HCT116 (cell line): ENCODE measurements around the gene KHSRP. TPM values are rescaled to one million over a fixed set of nuclear protein-coding genes. Genes with fewer than 3 reads are reported as not detected.

ENCODE experiments used
- ATAC-seq: fragments of 200-7000 bp; cut with Tn5 transposase; 2 replicates; pipeline ENCODE4 v1.9.1; 2020; ENCODE audit warnings: mild to moderate bottlenecking, moderate library complexity
- BruUV-seq: library from RNA; stranded (reverse); fragments of 400-500 nt; replicated peaks from 2 replicates; lab custom pipeline; 2021; lab: Mats Ljungman, UMichigan
- CTCF ChIA-PET: fragments of 300-600 bp; sonication (Branson Sonifier 250); formaldehyde crosslinking; loops from one replicate; lab custom pipeline; 2021; ENCODE audit warnings: antibody characterized with exemption; lab: Charles Lee
- POLR2A ChIA-PET: fragments of 300-600, 350-600 bp; sonication (Branson Sonifier 250); formaldehyde crosslinking; loops from one replicate; lab custom pipeline; 2021; ENCODE audit warnings: antibody characterized with exemption; lab: Charles Lee
- RAD21 ChIA-PET, 2 experiments: fragments of 300-600 bp; sonication (Branson Sonifier 250); formaldehyde crosslinking; loops; one replicate each; lab custom pipeline; 2023; ENCODE audit warnings: low total read pairs in 2 of 2; ENCODE audit not compliant: uncharacterized antibody in 2 of 2, unreplicated experiment in 2 of 2, low non-redundant PET in 1 of 2; lab: Charles Lee
- DNase-seq: peaks from one replicate; pipeline ENCODE4 v3.0.0-alpha.2; 2010; ENCODE audit warnings: low read depth, low spot score
- H2AFZ ChIP-seq: fragments of 200-600 bp; shearing (Covaris generic), sonication (generic); 2 replicates; pipeline ENCODE4 v1.6.1; 2017; ENCODE audit warnings: low read depth, mixed run types, mixed read lengths, antibody characterized with exemption, low read length; ENCODE audit not compliant: poor library complexity, severe bottlenecking
- H3K27ac ChIP-seq: 2 replicates; pipeline ENCODE4 v1.5.1; 2012; ENCODE audit warnings: low read depth, low read length
- H3K27me3 ChIP-seq: fragments of 200-600 bp; sonication (generic); 2 replicates; pipeline ENCODE4 v1.6.1; 2016; ENCODE audit warnings: mixed run types, low read length, mixed read lengths; ENCODE audit not compliant: insufficient read depth
- H3K36me3 ChIP-seq, 2 experiments: fragments of 200-500 bp in 1 of 2; fragments of 200-600 bp in 1 of 2; sonication (Bioruptor generic) in 1 of 2; sonication (generic) in 1 of 2; 2 replicates each; pipeline versions ENCODE4 v1.5.1 to v1.6.1; 2014 to 2016; ENCODE audit warnings: low read length in 2 of 2, inconsistent platforms in 1 of 2, mixed read lengths in 1 of 2, mixed run types in 1 of 2; ENCODE audit not compliant: insufficient read depth in 2 of 2, control insufficient read depth in 1 of 2
- H3K4me1 ChIP-seq, 2 experiments: fragments of 200-600 bp in 1 of 2; sonication (generic) in 1 of 2; 2 replicates each; pipeline versions ENCODE4 v1.5.1 to v1.6.1; 2012 to 2017; ENCODE audit warnings: low read length in 2 of 2, inconsistent platforms in 1 of 2, mild to moderate bottlenecking in 1 of 2, mixed read lengths in 1 of 2, mixed run types in 1 of 2, moderate library complexity in 1 of 2; ENCODE audit not compliant: insufficient read depth in 2 of 2, control insufficient read depth in 1 of 2
- H3K4me2 ChIP-seq: fragments of 200-600 bp; sonication (generic); 2 replicates; pipeline ENCODE4 v1.6.1; 2017; ENCODE audit warnings: mixed run types, low read length, mixed read lengths
- H3K4me3 ChIP-seq, 2 experiments: fragments of 200-600 bp in 1 of 2; sonication (generic) in 1 of 2; replicated peaks in 1 of 2; 2 replicates each; pipeline ENCODE4 v1.5.1; 2011 to 2016; ENCODE audit warnings: low read length in 2 of 2, control low read depth in 1 of 2, low read depth in 1 of 2, mild to moderate bottlenecking in 1 of 2, mixed read lengths in 1 of 2, mixed run types in 1 of 2
- H3K79me2 ChIP-seq: fragments of 200-600 bp; sonication (generic); 2 replicates; pipeline ENCODE4 v1.6.1; 2017; ENCODE audit warnings: mild to moderate bottlenecking, mixed run types, low read length, moderate library complexity, mixed read lengths; ENCODE audit not compliant: insufficient read depth
- H3K9ac ChIP-seq: fragments of 200-600 bp; sonication (generic); 2 replicates; pipeline ENCODE4 v1.6.1; 2016; ENCODE audit warnings: low read length, mixed read lengths
- H3K9me2 ChIP-seq: fragments of 200-600 bp; sonication (generic), shearing (Covaris generic); 2 replicates; pipeline ENCODE4 v1.6.1; 2017; ENCODE audit warnings: mixed run types, mild to moderate bottlenecking, moderate library complexity; ENCODE audit not compliant: insufficient read depth
- H3K9me3 ChIP-seq, 2 experiments: fragments of 200-500 bp in 1 of 2; fragments of 200-600 bp in 1 of 2; sonication (Bioruptor generic) in 1 of 2; sonication (generic) in 1 of 2; 2 replicates each; pipeline ENCODE4 v1.6.1; 2014 to 2017; ENCODE audit warnings: low read length in 2 of 2, mixed read lengths in 2 of 2, inconsistent platforms in 1 of 2, low read depth in 1 of 2, mild to moderate bottlenecking in 1 of 2, mixed run types in 1 of 2, moderate library complexity in 1 of 2; ENCODE audit not compliant: control insufficient read depth in 1 of 2, insufficient read depth in 1 of 2
- H4K20me1 ChIP-seq: fragments of 200-600 bp; sonication (generic), shearing (Covaris generic); 2 replicates; pipeline ENCODE4 v1.6.1; 2017; ENCODE audit warnings: mixed run types, mild to moderate bottlenecking, moderate library complexity; ENCODE audit not compliant: insufficient read depth
- CBX3 ChIP-seq: IDR thresholded peaks from 2 replicates; pipeline ENCODE4 v1.6.1; 2012; ENCODE audit warnings: low read depth
- CEBPB ChIP-seq: IDR thresholded peaks from 2 replicates; pipeline ENCODE4 v1.6.1; 2012; ENCODE audit warnings: low read depth
- ELF1 ChIP-seq: IDR thresholded peaks from 2 replicates; pipeline ENCODE4 v1.6.1; 2012; ENCODE audit warnings: low read depth, borderline replicate concordance
- EZH2 ChIP-seq: fragments of 200-600 bp; sonication (generic); IDR thresholded peaks from 2 replicates; pipeline ENCODE4 v1.6.1; 2017; ENCODE audit warnings: antibody characterized with exemption, mixed run types
- EZH2phosphoT487 ChIP-seq: fragments of 200-600 bp; IDR thresholded peaks from 2 replicates; pipeline ENCODE4 v1.6.1; 2018; ENCODE audit warnings: antibody characterized with exemption, borderline replicate concordance
- FOSL1 ChIP-seq: IDR thresholded peaks from 2 replicates; pipeline ENCODE4 v1.6.1; 2012; ENCODE audit warnings: low read depth
- JUND ChIP-seq: IDR thresholded peaks from 2 replicates; pipeline ENCODE4 v1.6.1; 2012
- POLR2A ChIP-seq: IDR thresholded peaks from 2 replicates; pipeline ENCODE4 v1.7.0; 2011; ENCODE audit warnings: borderline replicate concordance; ENCODE audit not compliant: insufficient read depth, insufficient read length; ENCODE audit errors: extremely low read depth
- POLR2AphosphoS5 ChIP-seq: IDR thresholded peaks from 2 replicates; pipeline ENCODE4 v1.6.1; 2011; ENCODE audit warnings: mild to moderate bottlenecking, low read depth, low read length, moderate library complexity
- REST ChIP-seq: IDR thresholded peaks from 2 replicates; pipeline ENCODE4 v1.6.1; 2012; ENCODE audit warnings: low read depth
- SIN3A ChIP-seq: IDR thresholded peaks from 2 replicates; pipeline ENCODE4 v1.6.1; 2012; ENCODE audit warnings: low read depth
- SP1 ChIP-seq: IDR thresholded peaks from 2 replicates; pipeline ENCODE4 v1.6.1; 2012; ENCODE audit warnings: low read depth
- SRF ChIP-seq: IDR thresholded peaks from 2 replicates; pipeline ENCODE4 v1.6.1; 2012; ENCODE audit warnings: low read depth
- TCF7L2 ChIP-seq: IDR thresholded peaks from 2 replicates; pipeline ENCODE4 v1.7.0; 2011; ENCODE audit warnings: borderline replicate concordance, inconsistent platforms; ENCODE audit not compliant: insufficient read depth, insufficient read length; ENCODE audit errors: extremely low read depth
- YY1 ChIP-seq: IDR thresholded peaks from 2 replicates; pipeline ENCODE4 v1.6.1; 2011; ENCODE audit warnings: low read length, low read depth, moderate library complexity, mild to moderate bottlenecking; ENCODE audit not compliant: insufficient replicate concordance; ENCODE audit errors: extremely low read depth
- intact Hi-C: fragments of 100-400 bp; cut with micrococcal nuclease; formaldehyde crosslinking; loops from 2 replicates; pipeline ENCODE4 v1.10.0; 2022
- total RNA-seq: library from RNA; stranded (reverse); gene quantifications from one replicate; pipeline ENCODE4 v1.2.1, GENCODE V29; 2021; ENCODE audit not compliant: unreplicated experiment
- TF ChIP-seq, protein P1 (sequence below), 3 experiments: fragments of 200-600 bp in 1 of 3; sonication (generic) in 1 of 3; IDR thresholded peaks in 2 of 3; conservative IDR thresholded peaks in 1 of 3; 2 replicates each; pipeline ENCODE4 v1.5.1; 2012 to 2017; ENCODE audit warnings: low read depth in 2 of 3, low read length in 2 of 3, antibody characterized with exemption in 1 of 3, borderline replicate concordance in 1 of 3, control low read depth in 1 of 3, mild to moderate bottlenecking in 1 of 3, mixed read lengths in 1 of 3, mixed run types in 1 of 3, moderate library complexity in 1 of 3; ENCODE audit not compliant: insufficient read depth in 1 of 3
- TF ChIP-seq, protein P2 (sequence below): IDR thresholded peaks from 2 replicates; pipeline ENCODE4 v1.6.1; 2012
- TF ChIP-seq, protein P3 (sequence below): IDR thresholded peaks from 2 replicates; pipeline ENCODE4 v1.6.1; 2012
- TF ChIP-seq, protein P4 (sequence below): IDR thresholded peaks from 2 replicates; pipeline ENCODE4 v1.6.1; 2011; ENCODE audit warnings: mild to moderate bottlenecking, low read length, moderate library complexity; ENCODE audit not compliant: insufficient replicate concordance; ENCODE audit errors: extremely low read depth

Gene KHSRP
- total RNA-seq, 1 experiment from 2014 or later = 553 TPM

GRCh38 chr19:6472713-6473112 is 48.1 kb upstream of the KHSRP start:
- Histone ChIP-seq H3K79me2 (no peaks in the 10 kb centered on the region), H2AFZ (no peak overlapping the region), H3K27ac (peak overlapping the region; percentile 8; the same call in 1 of the 2 replicates), H3K9me3 (no peaks in the 10 kb centered on the region), H3K27me3 (no peaks in the 10 kb centered on the region), H3K4me2 (peak overlapping the region; percentile 11; the same call in 1 of the 2 replicates), H3K4me3 (no peak overlapping the region), H4K20me1 (no peaks in the 10 kb centered on the region), H3K4me1 (peaks cover 8 to 27% of the 10 kb centered on the region in 2 experiments), H3K36me3 (no peaks in the 10 kb centered on the region; a peak in 1 of 4 replicates), H3K9ac (no peak overlapping the region), H3K9me2 (no peaks in the 10 kb centered on the region)
- ChIA-PET POLR2A (no interaction called here), CTCF (no interaction called here), RAD21 (no interaction called here)
- no peak for ATAC-seq
- TF ChIP-seq, protein P1, sequence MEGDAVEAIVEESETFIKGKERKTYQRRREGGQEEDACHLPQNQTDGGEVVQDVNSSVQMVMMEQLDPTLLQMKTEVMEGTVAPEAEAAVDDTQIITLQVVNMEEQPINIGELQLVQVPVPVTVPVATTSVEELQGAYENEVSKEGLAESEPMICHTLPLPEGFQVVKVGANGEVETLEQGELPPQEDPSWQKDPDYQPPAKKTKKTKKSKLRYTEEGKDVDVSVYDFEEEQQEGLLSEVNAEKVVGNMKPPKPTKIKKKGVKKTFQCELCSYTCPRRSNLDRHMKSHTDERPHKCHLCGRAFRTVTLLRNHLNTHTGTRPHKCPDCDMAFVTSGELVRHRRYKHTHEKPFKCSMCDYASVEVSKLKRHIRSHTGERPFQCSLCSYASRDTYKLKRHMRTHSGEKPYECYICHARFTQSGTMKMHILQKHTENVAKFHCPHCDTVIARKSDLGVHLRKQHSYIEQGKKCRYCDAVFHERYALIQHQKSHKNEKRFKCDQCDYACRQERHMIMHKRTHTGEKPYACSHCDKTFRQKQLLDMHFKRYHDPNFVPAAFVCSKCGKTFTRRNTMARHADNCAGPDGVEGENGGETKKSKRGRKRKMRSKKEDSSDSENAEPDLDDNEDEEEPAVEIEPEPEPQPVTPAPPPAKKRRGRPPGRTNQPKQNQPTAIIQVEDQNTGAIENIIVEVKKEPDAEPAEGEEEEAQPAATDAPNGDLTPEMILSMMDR (IDR thresholded peaks at IDR 0.05 in 2 of 3, conservative IDR thresholded peaks at IDR 0.05 in 1 of 3; ENCODE audit: borderline replicate concordance in 1 of 3, insufficient read depth in 1 of 3, low read depth in 2 of 3, low read length in 2 of 3) = no peak
- TF ChIP-seq EZH2 = no peak
- no peak for TF ChIP-seq SIN3A
- TF ChIP-seq ELF1 = no peak
- TF ChIP-seq, protein P2, sequence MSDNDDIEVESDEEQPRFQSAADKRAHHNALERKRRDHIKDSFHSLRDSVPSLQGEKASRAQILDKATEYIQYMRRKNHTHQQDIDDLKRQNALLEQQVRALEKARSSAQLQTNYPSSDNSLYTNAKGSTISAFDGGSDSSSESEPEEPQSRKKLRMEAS = no peak
- TF ChIP-seq, protein P3, sequence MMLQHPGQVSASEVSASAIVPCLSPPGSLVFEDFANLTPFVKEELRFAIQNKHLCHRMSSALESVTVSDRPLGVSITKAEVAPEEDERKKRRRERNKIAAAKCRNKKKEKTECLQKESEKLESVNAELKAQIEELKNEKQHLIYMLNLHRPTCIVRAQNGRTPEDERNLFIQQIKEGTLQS = no peak
- TF ChIP-seq SP1 = no peak
- no peak for TF ChIP-seq REST
- no peak for TF ChIP-seq FOSL1
- no peak for TF ChIP-seq EZH2phosphoT487
- no peak for TF ChIP-seq SRF
- TF ChIP-seq POLR2AphosphoS5 = no peak
- no peak for TF ChIP-seq YY1
- TF ChIP-seq, protein P4, sequence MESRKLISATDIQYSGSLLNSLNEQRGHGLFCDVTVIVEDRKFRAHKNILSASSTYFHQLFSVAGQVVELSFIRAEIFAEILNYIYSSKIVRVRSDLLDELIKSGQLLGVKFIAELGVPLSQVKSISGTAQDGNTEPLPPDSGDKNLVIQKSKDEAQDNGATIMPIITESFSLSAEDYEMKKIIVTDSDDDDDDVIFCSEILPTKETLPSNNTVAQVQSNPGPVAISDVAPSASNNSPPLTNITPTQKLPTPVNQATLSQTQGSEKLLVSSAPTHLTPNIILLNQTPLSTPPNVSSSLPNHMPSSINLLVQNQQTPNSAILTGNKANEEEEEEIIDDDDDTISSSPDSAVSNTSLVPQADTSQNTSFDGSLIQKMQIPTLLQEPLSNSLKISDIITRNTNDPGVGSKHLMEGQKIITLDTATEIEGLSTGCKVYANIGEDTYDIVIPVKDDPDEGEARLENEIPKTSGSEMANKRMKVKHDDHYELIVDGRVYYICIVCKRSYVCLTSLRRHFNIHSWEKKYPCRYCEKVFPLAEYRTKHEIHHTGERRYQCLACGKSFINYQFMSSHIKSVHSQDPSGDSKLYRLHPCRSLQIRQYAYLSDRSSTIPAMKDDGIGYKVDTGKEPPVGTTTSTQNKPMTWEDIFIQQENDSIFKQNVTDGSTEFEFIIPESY = no peak
- no peak for TF ChIP-seq POLR2A
- TF ChIP-seq TCF7L2 = no peak
- no peak for TF ChIP-seq CEBPB
- TF ChIP-seq JUND = no peak
- TF ChIP-seq CBX3 = no peak
- no peak for DNase-seq
- intact Hi-C loops = no loop called here
- BruUV-seq = no TSS peak
